PC-3 (cell line): Measurements from ENCODE around the gene GP1BA. TPM values are rescaled to one million over a fixed set of nuclear protein-coding genes. Genes with fewer than 3 reads are reported as not detected.

Experiments used
- ATAC-seq: fragments of 200-7000 bp; cut with Tn5 transposase; 2 replicates; pipeline ENCODE4 v1.9.1; 2020; ENCODE audit warnings: mild to moderate bottlenecking, moderate library complexity
- BruUV-seq: library from RNA; stranded (reverse); fragments of 400-500 nt; replicated peaks from 2 replicates; lab custom pipeline; 2021; lab: Mats Ljungman, UMichigan
- CTCF ChIA-PET: fragments of 300-600 bp; sonication (Branson Sonifier 250); formaldehyde crosslinking; loops from one replicate; lab custom pipeline; 2022; ENCODE audit warnings: antibody characterized with exemption; lab: Charles Lee
- POLR2A ChIA-PET: fragments of 300-600 bp; sonication (Branson Sonifier 250); formaldehyde crosslinking; loops from one replicate; lab custom pipeline; 2022; ENCODE audit warnings: antibody characterized with exemption; ENCODE audit not compliant: unreplicated experiment; lab: Charles Lee
- DNase-seq: peaks from one replicate; pipeline ENCODE4 v3.0.0-alpha.2; 2015
- H2AFZ ChIP-seq: fragments of 300-600 bp; sonication (generic); 2 replicates; pipeline ENCODE4 v1.6.0; 2016; ENCODE audit warnings: antibody characterized with exemption, low read length
- H3F3A ChIP-seq: fragments of 300-600 bp; sonication (generic); one replicate; pipeline ENCODE4 v1.6.0; 2017; ENCODE audit warnings: antibody characterized with exemption, low read length, control low read depth, mild to moderate bottlenecking; ENCODE audit not compliant: unreplicated experiment
- H3K27ac ChIP-seq: fragments of 300-600 bp; sonication (generic); 2 replicates; pipeline ENCODE4 v1.5.1; 2016; ENCODE audit warnings: mild to moderate bottlenecking, low read length
- H3K27me3 ChIP-seq: fragments of 300-600 bp; sonication (generic); 2 replicates; pipeline ENCODE4 v1.6.1; 2016; ENCODE audit warnings: low read length, mixed read lengths
- H3K36me3 ChIP-seq: fragments of 300-600 bp; sonication (generic); 2 replicates; pipeline ENCODE4 v1.6.1; 2016; ENCODE audit warnings: low read depth, mixed run types, low read length, mixed read lengths
- H3K4me1 ChIP-seq: fragments of 300-600 bp; sonication (generic); 2 replicates; pipeline ENCODE4 v1.5.1; 2016; ENCODE audit warnings: low read length; ENCODE audit not compliant: insufficient read depth
- H3K4me2 ChIP-seq: fragments of 300-600 bp; sonication (generic); 2 replicates; pipeline ENCODE4 v1.6.0; 2016; ENCODE audit warnings: low read length
- H3K4me3 ChIP-seq: fragments of 300-600 bp; sonication (generic); 2 replicates; pipeline ENCODE4 v1.5.1; 2016; ENCODE audit warnings: mild to moderate bottlenecking, low read length, mixed read lengths
- H3K79me2 ChIP-seq: fragments of 300-600 bp; sonication (generic); 2 replicates; pipeline ENCODE4 v1.6.1; 2017; ENCODE audit warnings: low read length, mixed read lengths
- H3K9ac ChIP-seq: fragments of 300-600 bp; sonication (generic); 2 replicates; pipeline ENCODE4 v1.6.0; 2016; ENCODE audit warnings: mild to moderate bottlenecking, low read length
- H3K9me2 ChIP-seq: fragments of 300-600 bp; sonication (generic); replicated peaks from 2 replicates; pipeline ENCODE4 v1.6.1; 2016; ENCODE audit warnings: mixed run types, low read length, mixed read lengths
- H3K9me3 ChIP-seq: fragments of 300-600 bp; sonication (generic); 2 replicates; pipeline ENCODE4 v1.6.1; 2016; ENCODE audit warnings: low read length, mixed read lengths
- H4K20me1 ChIP-seq: fragments of 300-600 bp; sonication (generic); 2 replicates; pipeline ENCODE4 v1.6.1; 2016; ENCODE audit warnings: low read length, mixed read lengths
- EZH2 ChIP-seq: fragments of 300-600 bp; sonication (generic); IDR thresholded peaks from one replicate; pipeline ENCODE4 v1.6.1; 2017; ENCODE audit warnings: antibody characterized with exemption, mild to moderate bottlenecking, low read length; ENCODE audit not compliant: unreplicated experiment
- EZH2phosphoT487 ChIP-seq: fragments of 300-600 bp; sonication (generic); IDR thresholded peaks from 2 replicates; pipeline ENCODE4 v1.6.1; 2018; ENCODE audit warnings: mild to moderate bottlenecking, antibody characterized with exemption, low read length, borderline replicate concordance
- intact Hi-C: fragments of 100-400 bp; cut with micrococcal nuclease; formaldehyde crosslinking; loops from 2 replicates; pipeline ENCODE4 v1.9.0; 2023
- microRNA-seq: library from miRNA; unstranded; fragments of <30 nt; microRNA quantifications from one replicate; pipeline ENCODE4 v1.1.0, GENCODE V29; 2020; ENCODE audit not compliant: unreplicated experiment
- total RNA-seq: library from RNA; depleted of rRNA; stranded (reverse); fragments of >200 nt; gene quantifications from 2 replicates; pipeline ENCODE4 v1.2.3, GENCODE V29; 2014; rRNA removed
- TF ChIP-seq, protein P1 (sequence below): fragments of 300-600 bp; sonication (generic); conservative IDR thresholded peaks from 2 replicates; pipeline ENCODE4 v1.5.1; 2017; ENCODE audit warnings: antibody characterized with exemption, low read depth, mild to moderate bottlenecking, low read length

Gene GP1BA
- total RNA-seq, 1 experiment from 2014 or later, result not detected

DNA sequence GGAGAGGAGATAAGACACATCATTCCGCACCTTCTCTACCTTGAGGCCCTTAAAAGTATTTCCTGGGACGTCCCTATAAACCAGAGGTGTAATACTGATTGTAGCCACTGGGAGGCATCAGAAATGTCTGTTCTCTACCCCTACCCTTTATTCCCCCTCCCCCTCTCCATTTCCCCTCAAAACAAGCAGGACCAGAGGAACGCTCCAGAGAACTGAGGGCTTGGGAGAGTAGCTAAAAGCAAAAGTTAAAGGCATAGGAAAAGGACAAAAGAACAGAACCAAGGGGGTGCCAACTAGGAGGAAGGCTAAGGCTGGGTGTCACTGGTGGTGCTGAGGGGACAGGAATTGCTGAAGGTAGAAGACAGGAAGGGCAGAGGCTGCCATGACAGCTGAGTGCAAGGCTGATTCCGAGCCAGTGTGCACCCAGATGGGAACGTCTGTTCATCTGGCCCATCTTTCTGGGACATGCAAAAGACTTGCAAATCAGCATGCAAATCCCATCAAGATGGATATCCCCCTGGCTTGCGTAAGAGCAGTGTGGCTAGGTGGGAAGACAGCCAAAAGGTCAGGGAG lies 48.7 kb downstream of the GP1BA start:
- ATAC-seq (peak; percentile 37; the same call in 1 of the 2 replicates), DNase-seq (peak; percentile 65)
- no peak overlapping the region for H2AFZ ChIP-seq
- intact Hi-C loops, result loop anchor here (1.0 kb wide), 1 partner anchor 82 kb away; no protein-coding TSS in a partner anchor
- POLR2A ChIA-PET, result no interaction called here
- H3K4me3 ChIP-seq, result no peak overlapping the region
- H3K27me3 ChIP-seq, result no peaks in the 10 kb centered on the region
- H3K27ac ChIP-seq, result no peak overlapping the region
- H3K9me3 ChIP-seq, result no peaks in the 10 kb centered on the region
- no peak overlapping the region for H3K9ac ChIP-seq
- no peaks in the 10 kb centered on the region for H4K20me1 ChIP-seq
- H3K4me1 ChIP-seq, result no peaks in the 10 kb centered on the region
- no TSS peak for BruUV-seq
- H3K4me2 ChIP-seq, result no peak overlapping the region
- H3F3A ChIP-seq, result no peaks in the 10 kb centered on the region
- TF ChIP-seq, protein P1, sequence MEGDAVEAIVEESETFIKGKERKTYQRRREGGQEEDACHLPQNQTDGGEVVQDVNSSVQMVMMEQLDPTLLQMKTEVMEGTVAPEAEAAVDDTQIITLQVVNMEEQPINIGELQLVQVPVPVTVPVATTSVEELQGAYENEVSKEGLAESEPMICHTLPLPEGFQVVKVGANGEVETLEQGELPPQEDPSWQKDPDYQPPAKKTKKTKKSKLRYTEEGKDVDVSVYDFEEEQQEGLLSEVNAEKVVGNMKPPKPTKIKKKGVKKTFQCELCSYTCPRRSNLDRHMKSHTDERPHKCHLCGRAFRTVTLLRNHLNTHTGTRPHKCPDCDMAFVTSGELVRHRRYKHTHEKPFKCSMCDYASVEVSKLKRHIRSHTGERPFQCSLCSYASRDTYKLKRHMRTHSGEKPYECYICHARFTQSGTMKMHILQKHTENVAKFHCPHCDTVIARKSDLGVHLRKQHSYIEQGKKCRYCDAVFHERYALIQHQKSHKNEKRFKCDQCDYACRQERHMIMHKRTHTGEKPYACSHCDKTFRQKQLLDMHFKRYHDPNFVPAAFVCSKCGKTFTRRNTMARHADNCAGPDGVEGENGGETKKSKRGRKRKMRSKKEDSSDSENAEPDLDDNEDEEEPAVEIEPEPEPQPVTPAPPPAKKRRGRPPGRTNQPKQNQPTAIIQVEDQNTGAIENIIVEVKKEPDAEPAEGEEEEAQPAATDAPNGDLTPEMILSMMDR, result peak; percentile 71
- TF ChIP-seq EZH2, result no peak
- TF ChIP-seq EZH2phosphoT487, result no peak
- H3K79me2 ChIP-seq, result peaks cover under 1% of the 10 kb centered on the region; the same call in 1 of the 2 replicates
- no peaks in the 10 kb centered on the region for H3K9me2 ChIP-seq
- peaks cover 3% of the 10 kb centered on the region for H3K36me3 ChIP-seq
- CTCF ChIA-PET, result interaction anchor here (0.6 kb wide), 1 partner anchor 83 kb away, joined by 4 read pairs; no protein-coding TSS in a partner anchor

- H3F3A ChIP-seq, result no peaks in the 10 kb centered on the region
- ATAC-seq (no peak), DNase-seq (no peak)
- H3K27ac ChIP-seq, result no peak overlapping the region
- no peaks in the 10 kb centered on the region for H3K9me3 ChIP-seq
- no peaks in the 10 kb centered on the region for H3K27me3 ChIP-seq
- H3K4me2 ChIP-seq, result no peak overlapping the region
- H3K9me2 ChIP-seq, result no peaks in the 10 kb centered on the region
- no peak overlapping the region for H3K4me3 ChIP-seq
- intact Hi-C loops, result no loop called here
- POLR2A ChIA-PET, result no interaction called here
- no TSS peak for BruUV-seq
- H3K79me2 ChIP-seq, result peaks cover 7% of the 10 kb centered on the region; the same call in 1 of the 2 replicates
- H3K9ac ChIP-seq, result no peak overlapping the region
- peaks cover 3% of the 10 kb centered on the region for H3K36me3 ChIP-seq
- peaks cover 9% of the 10 kb centered on the region; the same call in 1 of the 2 replicates for H3K4me1 ChIP-seq
- no peaks in the 10 kb centered on the region for H4K20me1 ChIP-seq
- no peak overlapping the region for H2AFZ ChIP-seq
- TF ChIP-seq EZH2 (no peak), EZH2phosphoT487 (no peak)
- TF ChIP-seq, protein P1, result no peak
- CTCF ChIA-PET, result no interaction called here
Measured at GRCh38 chr17:4982305-4982704, 50.2 kb downstream of the GP1BA start.

Small RNAs within 50 kb of the gene (microRNA-seq; reads per million reads assigned to microRNA genes)
- gene MIR6864, result not detected
- gene MIR6865, result not detected

Other genes with a start within 250 kb of the GP1BA start
- 35.1 and 37.6 TPM in 2 replicates for gene PELP1, start 228.1 kb upstream of the GP1BA start, total RNA-seq
- 22.2 and 28.1 TPM in 2 replicates for gene ARRB2, start 221.6 kb upstream of the GP1BA start, total RNA-seq
- 25.4 and 28.9 TPM in 2 replicates for gene MED11, start 200.8 kb upstream of the GP1BA start, total RNA-seq
- 0.51 and 0.58 TPM in 2 replicates for gene ZMYND15, start 192.4 kb upstream of the GP1BA start, total RNA-seq
- 22.1 and 38.7 TPM in 2 replicates for gene CXCL16, start 192.3 kb upstream of the GP1BA start, total RNA-seq
- gene TM4SF5, start 160.4 kb upstream of the GP1BA start, total RNA-seq, result not detected in 2 replicates
- 1.2 and 3.1 TPM in 2 replicates for gene VMO1, start 145.9 kb upstream of the GP1BA start, total RNA-seq
- gene GLTPD2, start 143.3 kb upstream of the GP1BA start, total RNA-seq, result 0.98 TPM in 1 of 2 replicates, not detected in the other
- 281 and 405 TPM in 2 replicates for gene PSMB6, start 136.1 kb upstream of the GP1BA start, total RNA-seq
- gene PLD2, start 125.1 kb upstream of the GP1BA start, total RNA-seq, result 24.3 and 27.3 TPM in 2 replicates
- 44.5 and 64.8 TPM in 2 replicates for gene MINK1, start 98.9 kb upstream of the GP1BA start, total RNA-seq
- gene C17orf107, start 32.7 kb upstream of the GP1BA start, total RNA-seq, result 0.35 and 0.36 TPM in 2 replicates
- gene CHRNE, start 29.2 kb upstream of the GP1BA start, total RNA-seq, result 0.11 TPM in 1 of 2 replicates, not detected in the other
- gene SLC25A11, start 7.8 kb downstream of the GP1BA start, total RNA-seq, result 64.3 and 72.1 TPM in 2 replicates
- gene RNF167, start 8.0 kb downstream of the GP1BA start, total RNA-seq, result 37.8 and 43.1 TPM in 2 replicates
- 1,914 and 2,339 TPM in 2 replicates for gene PFN1, start 16.3 kb downstream of the GP1BA start, total RNA-seq
- gene ENO3, start 18.8 kb downstream of the GP1BA start, total RNA-seq, result 2.4 and 7.5 TPM in 2 replicates
- gene SPAG7, start 35.5 kb downstream of the GP1BA start, total RNA-seq, result 44.1 and 48.4 TPM in 2 replicates
- 6.2 and 27.2 TPM in 2 replicates for gene CAMTA2, start 55.4 kb downstream of the GP1BA start, total RNA-seq
- gene INCA1, start 65.2 kb downstream of the GP1BA start, total RNA-seq, result not detected in 2 replicates
- 60.9 and 67.9 TPM in 2 replicates for gene KIF1C, start 65.7 kb downstream of the GP1BA start, total RNA-seq
- not detected in 2 replicates for gene SLC52A1, start 103.1 kb downstream of the GP1BA start, total RNA-seq
- 0.58 and 0.84 TPM in 2 replicates for gene ZFP3, start 146.2 kb downstream of the GP1BA start, total RNA-seq
- 3.5 and 4.7 TPM in 2 replicates for gene ZNF232, start 179.6 kb downstream of the GP1BA start, total RNA-seq
- gene USP6, start 183.8 kb downstream of the GP1BA start, total RNA-seq, result not detected in 2 replicates